Loucy (cell line): ENCODE data around the gene BAK1.
"Not testable (repeated sequence)": the region's sequence is repeated elsewhere in the genome, so short reads cannot be mapped to it uniquely, and the experiment has no call there.

Experiments used
- H2AFZ ChIP-seq: fragments of 200-600 bp; sonication (generic); 2 replicates; pipeline ENCODE4 v1.6.0; 2016; ENCODE audit warnings: antibody characterized with exemption, mild to moderate bottlenecking, low read length, moderate library complexity
- H3F3A ChIP-seq: fragments of 200-600 bp; 2 replicates; pipeline ENCODE4 v1.6.0; 2016; ENCODE audit warnings: antibody characterized with exemption, low read depth, mild to moderate bottlenecking
- H3K27me3 ChIP-seq: fragments of 200-600 bp; sonication (generic); 2 replicates; pipeline ENCODE4 v1.6.1; 2014; ENCODE audit warnings: low read length, mild to moderate bottlenecking; ENCODE audit not compliant: insufficient read depth, poor library complexity, severe bottlenecking
- H3K36me3 ChIP-seq: fragments of 200-600 bp; sonication (generic); 2 replicates; pipeline ENCODE4 v1.6.1; 2016; ENCODE audit warnings: low read length; ENCODE audit not compliant: insufficient read depth
- H3K4me1 ChIP-seq: fragments of 200-600 bp; sonication (generic); 2 replicates; pipeline ENCODE4 v1.5.1; 2014; ENCODE audit warnings: low read length, mild to moderate bottlenecking; ENCODE audit not compliant: insufficient read depth, poor library complexity, severe bottlenecking
- H3K4me2 ChIP-seq: fragments of 200-600 bp; sonication (generic); 2 replicates; pipeline ENCODE4 v1.6.0; 2014; ENCODE audit warnings: antibody characterized with exemption, low read length, low read depth, mild to moderate bottlenecking; ENCODE audit not compliant: poor library complexity, severe bottlenecking
- H3K4me3 ChIP-seq: fragments of 200-600 bp; sonication (generic); 2 replicates; pipeline ENCODE4 v1.5.1; 2014; ENCODE audit warnings: low read length, mild to moderate bottlenecking, mixed read lengths; ENCODE audit not compliant: poor library complexity, severe bottlenecking
- H3K79me2 ChIP-seq: fragments of 200-600 bp; sonication (generic); 2 replicates; pipeline ENCODE4 v1.6.1; 2014; ENCODE audit warnings: low read length; ENCODE audit not compliant: insufficient read depth
- H3K9ac ChIP-seq: fragments of 200-600 bp; sonication (generic); 2 replicates; pipeline ENCODE4 v1.6.0; 2014; ENCODE audit warnings: mild to moderate bottlenecking, low read depth, low read length, moderate library complexity; ENCODE audit not compliant: poor library complexity, severe bottlenecking
- H3K9me2 ChIP-seq: fragments of 200-600 bp; sonication (generic); replicated peaks from 2 replicates; pipeline ENCODE4 v1.6.1; 2016; ENCODE audit warnings: low read depth, low read length, mixed read lengths
- H3K9me3 ChIP-seq: fragments of 200-600 bp; sonication (generic); 2 replicates; pipeline ENCODE4 v1.6.1; 2014; ENCODE audit warnings: mild to moderate bottlenecking, antibody characterized with exemption, low read length, low read depth; ENCODE audit not compliant: insufficient read depth
- H4K20me1 ChIP-seq: fragments of 200-600 bp; sonication (generic); 2 replicates; pipeline ENCODE4 v1.6.0; 2014; ENCODE audit warnings: antibody characterized with exemption, low read length, mild to moderate bottlenecking; ENCODE audit not compliant: insufficient read depth, poor library complexity, severe bottlenecking
- EZH2phosphoT487 ChIP-seq: fragments of 200-600 bp; IDR thresholded peaks from 2 replicates; pipeline ENCODE4 v1.6.1; 2018; ENCODE audit warnings: antibody characterized with exemption, mild to moderate bottlenecking, moderate library complexity, borderline replicate concordance
- TF ChIP-seq, protein P1 (sequence below): fragments of 200-600 bp; sonication (generic); conservative IDR thresholded peaks from 2 replicates; pipeline ENCODE4 v1.5.1; 2014; ENCODE audit warnings: mild to moderate bottlenecking, antibody characterized with exemption, low read length

BAK1 gene

DNA sequence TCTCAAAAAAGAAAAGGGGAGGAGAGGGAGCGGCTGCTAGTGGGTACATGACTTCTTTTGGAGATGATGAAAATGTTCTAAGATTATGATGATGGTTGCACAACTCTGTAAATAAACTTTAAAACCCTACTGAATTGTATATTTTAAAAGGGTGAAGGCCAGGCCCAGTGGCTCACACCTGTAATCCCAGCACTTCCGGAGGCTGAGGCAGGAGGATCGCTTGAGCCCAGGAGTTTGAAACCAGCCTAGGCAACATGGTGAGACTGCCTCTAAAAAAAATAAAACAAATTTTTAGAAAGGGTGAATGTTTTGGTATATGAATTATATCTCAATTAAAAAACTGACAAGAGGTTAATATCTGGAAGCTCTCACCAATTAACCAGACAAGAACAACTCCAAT, 45.4 kb downstream of the BAK1 start:
- Histone ChIP-seq H3K9me3 (no peaks in the 10 kb centered on the region), H2AFZ (no peak overlapping the region), H3K27me3 (no peaks in the 10 kb centered on the region), H3K9ac (no peak overlapping the region), H3K4me2 (peak overlapping the region; percentile 74), H3K9me2 (no peaks in the 10 kb centered on the region), H3F3A (no peaks in the 10 kb centered on the region), H3K36me3 (no peaks in the 10 kb centered on the region), H3K4me3 (no peak overlapping the region), H4K20me1 (no peaks in the 10 kb centered on the region), H3K79me2 (no peaks in the 10 kb centered on the region), H3K4me1 (peaks cover 12% of the 10 kb centered on the region)
- TF ChIP-seq EZH2phosphoT487 = no peak
- TF ChIP-seq, protein P1, sequence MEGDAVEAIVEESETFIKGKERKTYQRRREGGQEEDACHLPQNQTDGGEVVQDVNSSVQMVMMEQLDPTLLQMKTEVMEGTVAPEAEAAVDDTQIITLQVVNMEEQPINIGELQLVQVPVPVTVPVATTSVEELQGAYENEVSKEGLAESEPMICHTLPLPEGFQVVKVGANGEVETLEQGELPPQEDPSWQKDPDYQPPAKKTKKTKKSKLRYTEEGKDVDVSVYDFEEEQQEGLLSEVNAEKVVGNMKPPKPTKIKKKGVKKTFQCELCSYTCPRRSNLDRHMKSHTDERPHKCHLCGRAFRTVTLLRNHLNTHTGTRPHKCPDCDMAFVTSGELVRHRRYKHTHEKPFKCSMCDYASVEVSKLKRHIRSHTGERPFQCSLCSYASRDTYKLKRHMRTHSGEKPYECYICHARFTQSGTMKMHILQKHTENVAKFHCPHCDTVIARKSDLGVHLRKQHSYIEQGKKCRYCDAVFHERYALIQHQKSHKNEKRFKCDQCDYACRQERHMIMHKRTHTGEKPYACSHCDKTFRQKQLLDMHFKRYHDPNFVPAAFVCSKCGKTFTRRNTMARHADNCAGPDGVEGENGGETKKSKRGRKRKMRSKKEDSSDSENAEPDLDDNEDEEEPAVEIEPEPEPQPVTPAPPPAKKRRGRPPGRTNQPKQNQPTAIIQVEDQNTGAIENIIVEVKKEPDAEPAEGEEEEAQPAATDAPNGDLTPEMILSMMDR = no peak

DNA sequence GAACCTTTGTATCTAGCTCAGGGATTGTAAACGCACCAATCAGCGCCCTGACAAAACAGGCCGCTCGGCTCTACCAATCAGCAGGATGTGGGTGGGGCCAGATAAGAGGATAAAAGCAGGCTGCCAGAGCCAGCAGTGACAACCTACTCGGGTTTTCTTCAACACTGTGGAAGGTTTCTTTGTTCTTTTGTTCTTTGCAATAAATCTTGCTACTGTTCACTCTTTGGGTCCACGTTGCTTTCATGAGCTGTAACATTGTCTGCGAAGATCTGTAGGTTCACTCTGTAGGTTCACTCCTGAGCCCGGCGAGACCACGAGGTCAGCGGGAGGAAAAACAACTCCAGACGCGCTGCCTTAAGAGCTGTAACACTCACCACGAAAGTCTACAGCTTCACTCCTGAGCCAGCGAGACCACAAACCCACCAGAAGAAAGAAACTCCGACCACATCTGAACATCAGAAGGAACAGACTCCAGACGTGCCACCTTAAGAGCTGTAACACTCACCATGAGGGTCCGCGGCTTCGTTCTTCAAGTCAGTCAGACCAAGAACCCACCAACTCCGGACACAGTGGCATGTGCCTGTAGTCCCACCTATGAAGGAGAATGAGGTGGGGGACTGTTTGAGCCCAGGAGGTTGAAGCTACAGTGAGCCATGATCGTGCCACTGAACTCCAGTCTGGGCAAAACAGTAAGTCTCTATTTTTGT, 46.8 kb downstream of the BAK1 start:
- H3K36me3 ChIP-seq, H3K27me3 ChIP-seq, H3K9me2 ChIP-seq, H4K20me1 ChIP-seq, H3K9me3 ChIP-seq, H3K79me2 ChIP-seq, H3F3A ChIP-seq: not testable (repeated sequence)
- H3K4me3 ChIP-seq = peak overlapping the region; percentile 63
- peak overlapping the region; percentile 32 for H3K9ac ChIP-seq
- peak overlapping the region; percentile 74 for H3K4me2 ChIP-seq
- H2AFZ ChIP-seq = peak overlapping the region; percentile 86
- peaks cover 12% of the 10 kb centered on the region for H3K4me1 ChIP-seq

DNA sequence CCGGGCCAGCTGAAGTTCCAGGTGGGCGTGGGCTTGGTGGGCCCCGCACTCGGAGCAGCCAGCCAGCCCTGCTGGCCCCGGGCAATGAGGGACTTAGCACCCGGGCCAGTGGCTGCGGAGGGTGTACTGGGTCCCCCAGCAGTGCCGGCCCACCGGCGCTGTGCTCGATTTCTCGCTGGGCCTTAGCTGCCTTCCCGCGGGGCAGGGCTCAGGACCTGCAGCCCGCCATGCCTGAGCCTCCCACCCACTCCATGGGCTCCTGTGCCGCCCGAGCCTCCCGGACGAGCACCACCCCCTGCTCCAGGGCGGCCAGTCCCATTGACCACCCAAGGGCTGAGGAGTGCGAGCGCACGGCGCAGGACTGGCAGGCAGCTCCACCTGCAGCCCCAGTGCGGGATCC, 47.6 kb downstream of the BAK1 start:
- H3K4me1 ChIP-seq = peaks cover 12% of the 10 kb centered on the region
- H2AFZ ChIP-seq, H3K9ac ChIP-seq, H3K4me2 ChIP-seq, H3K36me3 ChIP-seq, H3K4me3 ChIP-seq, H3F3A ChIP-seq, H3K27me3 ChIP-seq, H4K20me1 ChIP-seq, H3K9me3 ChIP-seq, H3K9me2 ChIP-seq, H3K79me2 ChIP-seq: not testable (repeated sequence)

DNA sequence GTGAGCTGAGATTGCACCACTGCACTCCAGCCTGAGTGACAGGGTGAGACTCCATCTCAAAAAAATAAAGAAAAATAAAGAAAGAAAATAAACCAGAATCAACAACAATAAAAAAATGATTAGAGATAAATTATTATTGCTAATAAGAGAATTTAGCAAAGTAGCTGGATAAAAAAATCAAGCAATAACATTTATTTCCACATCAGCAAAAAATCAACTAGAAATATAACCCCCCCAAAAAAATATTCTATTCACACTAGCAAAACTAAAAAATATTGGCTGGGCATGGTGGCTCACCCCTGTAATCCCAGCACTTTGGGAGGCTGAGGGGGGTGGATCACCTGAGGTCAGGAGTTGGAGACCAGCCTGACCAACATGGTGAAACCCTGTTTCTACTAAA, 49.5 kb downstream of the BAK1 start:
- H3K36me3 ChIP-seq, H2AFZ ChIP-seq, H3K9me3 ChIP-seq, H3K27me3 ChIP-seq, H3K4me2 ChIP-seq, H3K4me3 ChIP-seq, H4K20me1 ChIP-seq, H3K9ac ChIP-seq, H3K79me2 ChIP-seq, H3F3A ChIP-seq, H3K9me2 ChIP-seq: not testable (repeated sequence)
- peaks cover 12% of the 10 kb centered on the region for H3K4me1 ChIP-seq
